Fibroblast of villous mesenchyme (primary cell): ENCODE results near the gene MTNR1A. TPM values are rescaled to one million over a fixed set of nuclear protein-coding genes. Genes with fewer than 3 reads are reported as not detected.

Source experiments
- DNase-seq: peaks from one replicate; pipeline ENCODE4 v3.0.0-alpha.2; 2010; ENCODE audit warnings: low read depth
- H3K4me3 ChIP-seq: 2 replicates; pipeline ENCODE4 v1.5.1; 2011; ENCODE audit warnings: low read depth, mild to moderate bottlenecking, low read length
- total RNA-seq: library from RNA; depleted of rRNA; stranded (reverse); fragments of >200 nt; gene quantifications from 2 replicates; pipeline ENCODE4 v1.2.3, GENCODE V29; 2012
- TF ChIP-seq, protein P1 (sequence below): IDR thresholded peaks from 2 replicates; pipeline ENCODE4 v1.5.1; 2012; ENCODE audit warnings: low read depth, mild to moderate bottlenecking, low read length; ENCODE audit not compliant: insufficient read depth

Gene MTNR1A
- total RNA-seq, 1 donor, result not detected

DNA sequence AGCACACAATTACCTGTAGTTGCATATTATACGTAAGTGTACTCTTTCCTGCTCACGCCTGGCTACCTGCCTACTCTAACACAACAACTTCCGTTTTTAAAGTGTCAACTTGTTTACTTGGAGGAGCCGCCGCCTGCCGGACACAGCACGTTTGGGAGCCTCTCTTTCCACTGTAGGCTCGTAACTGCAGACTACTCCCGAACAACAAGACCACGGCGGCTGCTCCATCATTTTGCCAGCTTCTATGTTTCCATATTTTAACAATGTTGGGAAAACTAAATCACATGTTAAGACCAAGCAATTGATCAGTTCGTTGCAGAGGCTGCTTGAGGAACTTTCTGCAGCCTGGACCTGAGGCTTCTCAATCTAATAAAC is 841 bp downstream of the MTNR1A start:
- H3K4me3 ChIP-seq, result peak overlapping the region; percentile 38
- DNase-seq, result peak; percentile 34
- TF ChIP-seq, protein P1, sequence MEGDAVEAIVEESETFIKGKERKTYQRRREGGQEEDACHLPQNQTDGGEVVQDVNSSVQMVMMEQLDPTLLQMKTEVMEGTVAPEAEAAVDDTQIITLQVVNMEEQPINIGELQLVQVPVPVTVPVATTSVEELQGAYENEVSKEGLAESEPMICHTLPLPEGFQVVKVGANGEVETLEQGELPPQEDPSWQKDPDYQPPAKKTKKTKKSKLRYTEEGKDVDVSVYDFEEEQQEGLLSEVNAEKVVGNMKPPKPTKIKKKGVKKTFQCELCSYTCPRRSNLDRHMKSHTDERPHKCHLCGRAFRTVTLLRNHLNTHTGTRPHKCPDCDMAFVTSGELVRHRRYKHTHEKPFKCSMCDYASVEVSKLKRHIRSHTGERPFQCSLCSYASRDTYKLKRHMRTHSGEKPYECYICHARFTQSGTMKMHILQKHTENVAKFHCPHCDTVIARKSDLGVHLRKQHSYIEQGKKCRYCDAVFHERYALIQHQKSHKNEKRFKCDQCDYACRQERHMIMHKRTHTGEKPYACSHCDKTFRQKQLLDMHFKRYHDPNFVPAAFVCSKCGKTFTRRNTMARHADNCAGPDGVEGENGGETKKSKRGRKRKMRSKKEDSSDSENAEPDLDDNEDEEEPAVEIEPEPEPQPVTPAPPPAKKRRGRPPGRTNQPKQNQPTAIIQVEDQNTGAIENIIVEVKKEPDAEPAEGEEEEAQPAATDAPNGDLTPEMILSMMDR, result peak; percentile 26

DNA sequence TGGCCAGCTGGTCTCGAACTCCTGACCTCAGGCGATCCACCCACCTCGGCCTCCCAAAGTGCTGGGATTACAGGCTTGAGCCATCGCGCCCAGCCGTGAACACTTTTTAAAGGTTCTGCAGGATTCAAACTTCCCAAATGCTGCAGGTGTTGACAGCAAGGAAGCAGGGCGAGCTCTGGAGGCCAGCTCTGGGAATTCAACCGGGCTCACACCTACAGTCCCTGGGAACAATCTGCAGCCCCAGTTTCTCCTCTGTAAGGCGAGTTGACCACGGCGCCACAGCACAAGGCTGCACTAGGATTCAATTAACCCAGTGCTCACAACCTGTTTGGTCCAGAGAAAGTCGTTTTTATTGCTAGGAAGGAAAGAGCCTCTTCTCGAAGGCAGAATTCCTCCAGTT is 1.6 kb downstream of the MTNR1A start:
- DNase-seq, result no peak
- TF ChIP-seq, protein P1, result no peak
- H3K4me3 ChIP-seq, result no peak overlapping the region

- H3K4me3 ChIP-seq, result no peak overlapping the region
- no peak for DNase-seq
- TF ChIP-seq, protein P1, result no peak
Measured at GRCh38 chr4:186551849-186552248, 3.5 kb downstream of the MTNR1A start.

GRCh38 chr4:186545436-186545835 is 9.9 kb downstream of the MTNR1A start:
- no peak for DNase-seq
- TF ChIP-seq, protein P1, result no peak
- H3K4me3 ChIP-seq, result no peak overlapping the region

DNA sequence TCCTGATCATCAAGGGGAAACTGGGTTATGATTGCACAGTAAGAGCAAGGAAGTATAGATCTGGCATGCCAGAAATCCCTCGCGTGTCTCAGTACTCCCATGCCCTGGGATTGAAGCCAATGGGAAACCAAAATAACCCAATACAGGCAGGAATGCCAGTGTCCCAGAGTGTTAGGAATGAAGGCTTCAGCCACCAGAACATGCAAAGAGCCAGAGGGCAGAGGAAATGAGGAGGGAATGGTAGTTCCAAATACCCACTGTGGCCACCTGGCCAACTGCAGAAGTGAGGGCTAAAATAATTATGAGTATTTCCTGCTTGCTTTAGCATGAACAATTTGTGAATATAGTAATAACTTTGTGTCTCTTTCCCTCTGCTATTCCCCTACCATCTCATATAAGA is 12.2 kb downstream of the MTNR1A start:
- no peak for DNase-seq
- TF ChIP-seq, protein P1, result no peak
- H3K4me3 ChIP-seq, result no peak overlapping the region

- no peak overlapping the region for H3K4me3 ChIP-seq
- DNase-seq, result no peak
- TF ChIP-seq, protein P1, result no peak
Measured at GRCh38 chr4:186541801-186542200, 13.6 kb downstream of the MTNR1A start.

GRCh38 chr4:186537843-186538521 is 17.4 kb downstream of the MTNR1A start:
- TF ChIP-seq, protein P1, result no peak
- H3K4me3 ChIP-seq, result no peak overlapping the region
- DNase-seq, result no peak
